NCI-H1436 treated with DMSO at 0.1 percent for 48 hours (cell line): ENCODE results near the gene CD40.
"Not testable (repeated sequence)": the region's sequence is repeated elsewhere in the genome, so short reads cannot be mapped to it uniquely, and the experiment has no call there.

Experiments used
- DNase-seq: peaks from one replicate; lab custom pipeline; 2025; lab: John Stamatoyannopoulos, UW

CD40 gene

DNA sequence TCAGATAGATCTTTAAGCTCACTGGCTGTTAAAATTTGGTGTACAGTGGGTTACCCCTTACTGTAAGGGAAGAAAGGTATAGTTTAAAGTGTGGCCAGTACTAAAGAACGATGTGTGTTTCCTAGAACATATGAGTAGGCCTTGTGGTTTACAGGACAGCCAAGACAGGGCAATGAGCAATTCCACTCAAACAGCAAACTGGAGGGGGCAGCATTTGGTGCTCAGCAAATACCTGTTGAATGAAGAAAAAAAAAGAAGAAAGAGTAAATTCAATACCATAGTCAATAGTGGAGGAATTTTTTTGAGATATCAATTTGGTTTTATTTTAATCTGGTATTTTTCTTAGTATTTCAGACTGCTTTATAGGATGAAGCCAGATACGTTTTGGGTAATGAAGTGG lies 24.6 kb upstream of the CD40 start:
- DNase-seq: no peak

- DNase-seq: no peak
Measured at GRCh38 chr20:46099491-46100287, 18.4 kb upstream of the CD40 start.

- not testable (repeated sequence) for DNase-seq
Measured at GRCh38 chr20:46100444-46100843, 17.7 kb upstream of the CD40 start.

GRCh38 chr20:46100988-46101387 lies 17.1 kb upstream of the CD40 start:
- DNase-seq: no peak

DNA sequence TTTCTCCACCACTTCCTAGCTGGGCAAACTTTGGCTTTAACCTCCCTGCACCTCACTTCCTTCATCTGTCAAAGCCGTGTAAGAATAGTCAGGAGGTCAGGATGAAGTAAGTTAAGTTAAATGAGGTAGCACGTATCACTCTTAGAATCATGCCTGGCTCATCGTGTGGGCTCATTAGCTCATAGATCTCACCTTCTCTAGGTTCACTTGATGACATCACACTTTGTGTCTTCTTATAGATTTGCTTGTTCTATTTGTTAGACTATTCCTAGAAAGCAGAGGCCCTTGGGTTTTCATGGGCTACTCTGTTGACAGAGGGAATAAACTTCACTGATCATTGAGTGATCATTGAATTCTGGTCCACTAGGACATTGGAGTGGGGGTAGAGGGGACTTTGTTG lies 16.2 kb upstream of the CD40 start:
- DNase-seq: no peak

DNA sequence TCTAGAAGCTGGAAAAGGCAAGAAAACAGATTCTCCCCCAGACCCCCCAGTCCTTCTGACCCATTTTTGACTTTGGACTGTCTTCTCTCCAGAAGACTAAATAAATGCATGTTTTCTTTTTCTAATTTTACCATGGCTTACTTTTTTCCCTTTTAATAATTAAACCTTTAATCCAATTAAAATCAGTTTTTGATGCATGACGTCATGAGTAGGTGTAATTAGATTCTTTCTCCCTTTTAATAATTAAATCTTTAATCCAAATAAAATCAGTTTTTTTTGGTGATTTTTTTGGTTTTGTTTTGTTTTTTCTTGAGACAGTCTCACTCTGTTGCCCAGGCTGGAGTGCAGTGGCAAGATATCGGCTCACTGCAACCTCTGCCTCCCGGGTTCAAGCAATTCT lies 15.2 kb upstream of the CD40 start:
- DNase-seq: no peak

DNA sequence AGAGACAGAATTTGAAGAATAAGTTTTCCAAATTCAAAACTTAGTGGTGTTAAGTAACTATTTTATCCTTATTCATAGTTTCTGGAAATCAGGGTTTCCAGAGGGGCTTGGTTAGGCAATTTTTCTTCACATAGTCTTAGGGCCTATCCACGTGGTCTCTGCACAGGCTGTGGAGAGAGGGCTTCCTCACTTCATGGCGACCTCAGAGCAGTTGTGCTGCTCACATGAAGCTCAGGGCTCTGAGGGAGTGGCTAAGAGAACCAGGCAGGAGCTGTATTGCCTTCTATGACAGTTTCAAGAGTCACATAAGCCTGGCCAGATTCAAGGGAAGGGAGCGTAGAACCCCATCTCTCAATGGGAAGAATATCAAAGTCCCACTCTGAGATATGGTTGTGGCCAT lies 13.9 kb upstream of the CD40 start:
- no peak for DNase-seq

DNA sequence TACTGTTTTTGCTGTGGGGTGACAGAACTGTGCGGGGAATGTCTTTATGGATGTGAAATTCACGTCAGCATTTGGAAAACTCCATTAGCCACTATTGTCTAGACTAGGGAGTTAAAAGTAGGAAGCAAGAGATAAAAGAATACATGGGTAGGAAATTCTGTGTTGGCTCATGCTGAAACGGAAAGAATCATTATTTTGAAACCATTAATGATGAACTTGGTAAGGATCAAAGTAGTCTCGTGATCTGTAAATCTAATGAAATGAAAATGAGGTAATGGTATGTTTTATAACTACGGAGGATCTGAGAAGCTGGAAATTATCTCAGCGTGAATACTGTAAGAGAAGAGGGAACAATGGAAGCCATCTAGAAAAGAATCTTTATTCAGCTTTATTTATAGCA lies 11.1 kb upstream of the CD40 start:
- DNase-seq: no peak

DNA sequence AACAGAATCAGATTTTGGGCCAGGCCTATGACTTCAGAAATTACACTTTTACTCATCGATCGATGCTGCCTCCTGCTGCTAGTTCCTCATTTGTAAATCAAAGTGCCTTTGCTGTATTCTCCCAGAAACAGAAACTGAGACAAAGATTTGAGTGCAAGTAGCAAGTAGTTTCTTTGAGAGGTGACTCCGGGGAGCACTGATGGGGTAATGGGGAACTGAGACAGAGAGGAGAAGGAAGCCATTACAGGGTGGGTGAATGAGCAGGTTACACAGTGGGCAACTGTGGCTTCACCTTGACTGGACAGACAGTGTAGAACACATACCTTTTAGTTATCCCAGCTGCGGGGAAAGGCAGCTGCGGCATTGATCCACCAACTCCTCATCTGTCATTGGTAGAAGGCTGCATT lies 9.7 kb upstream of the CD40 start:
- no peak for DNase-seq

GRCh38 chr20:46108976-46109375 lies 9.1 kb upstream of the CD40 start:
- no peak for DNase-seq

DNA sequence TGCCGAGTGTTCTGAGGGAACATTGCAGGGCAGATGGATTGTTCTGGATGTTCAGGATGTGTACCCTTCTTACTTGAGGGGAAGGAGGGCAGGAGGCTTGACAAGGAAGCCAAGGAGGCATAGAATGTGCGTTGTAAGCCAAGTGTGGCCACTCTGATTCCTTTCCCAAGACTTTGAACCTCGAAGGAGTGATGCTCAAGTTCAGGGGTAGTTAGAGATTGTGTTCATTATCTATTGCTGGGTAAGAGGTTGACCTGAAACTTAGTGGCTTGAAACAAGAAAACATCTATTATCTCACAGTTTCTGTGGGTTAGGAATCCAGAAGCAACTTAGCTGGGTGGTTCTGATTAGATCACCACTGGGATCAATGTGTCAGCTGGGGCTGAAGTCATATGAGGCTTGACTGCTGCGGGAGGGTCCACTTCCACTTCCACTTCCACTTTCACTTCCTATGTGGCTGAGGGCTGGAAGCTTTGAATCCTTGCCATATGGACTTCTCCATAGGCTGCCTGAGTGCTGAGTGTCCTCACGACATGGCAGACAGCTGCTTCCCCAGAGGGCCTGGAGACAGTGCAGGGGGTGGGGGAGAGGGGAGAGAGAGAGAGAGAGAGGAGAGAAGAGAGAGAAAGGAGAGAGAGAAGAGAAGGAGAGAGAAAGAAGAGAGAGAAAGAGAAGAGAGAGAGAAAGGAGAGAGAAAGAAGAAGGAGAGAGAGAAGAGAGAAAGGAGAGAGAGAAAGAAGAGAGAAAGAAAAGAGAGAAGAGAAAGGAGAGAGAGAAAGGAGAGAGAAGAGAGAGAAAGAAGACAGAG lies 6.9 kb upstream of the CD40 start:
- no peak for DNase-seq

GRCh38 chr20:46111836-46112212 lies 6.3 kb upstream of the CD40 start:
- DNase-seq: no peak

DNA sequence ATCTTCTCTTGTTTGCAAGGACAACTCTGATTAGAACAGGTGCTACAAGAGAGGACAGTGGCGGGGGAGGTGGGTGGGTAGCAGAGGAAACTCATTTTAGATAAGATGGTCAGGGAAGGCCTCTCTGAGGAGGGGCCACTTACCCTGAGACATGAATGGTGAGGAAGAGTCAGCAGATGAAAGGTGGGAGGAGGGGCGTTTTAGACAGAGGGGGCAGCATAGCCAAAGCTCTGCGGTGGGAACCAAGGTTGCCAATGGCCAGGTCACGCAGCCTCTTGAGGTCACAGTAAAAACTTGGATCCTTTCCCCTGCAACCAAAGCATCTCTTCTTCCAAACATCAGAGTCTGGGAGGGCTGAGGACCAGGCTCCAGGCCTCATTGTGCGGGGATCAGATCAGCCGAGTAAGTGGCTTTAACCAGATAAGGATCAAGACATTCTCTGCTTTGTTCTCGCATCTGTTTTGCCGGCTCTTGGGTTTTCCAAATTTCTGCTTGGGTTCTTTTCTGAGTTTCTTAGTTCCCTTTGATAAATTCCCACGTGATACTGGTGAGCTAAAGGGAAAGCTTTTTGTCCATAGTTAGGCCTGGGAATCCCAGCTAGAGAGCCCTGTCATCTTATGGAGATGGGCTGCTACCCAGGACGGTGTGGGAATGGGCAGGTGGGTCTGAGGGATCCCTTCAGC lies 5.5 kb upstream of the CD40 start:
- no peak for DNase-seq

DNA sequence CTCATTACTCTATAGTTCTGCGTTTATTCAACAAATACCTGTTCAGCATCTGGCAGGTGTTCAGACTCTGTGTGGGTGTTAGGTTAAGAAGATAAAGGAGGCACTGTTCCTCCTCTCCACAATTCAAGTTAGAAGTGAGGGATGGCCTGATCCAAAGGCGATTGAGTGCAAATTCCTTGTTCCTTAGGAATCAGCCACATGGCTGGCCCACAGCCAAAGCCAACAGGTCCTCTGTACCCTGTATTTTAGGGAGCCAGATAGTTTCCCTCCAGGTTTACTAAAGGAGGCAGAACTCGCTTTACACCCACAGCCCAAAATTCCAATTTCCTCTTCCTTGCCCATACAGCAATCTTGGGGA lies 5.0 kb upstream of the CD40 start:
- no peak for DNase-seq

GRCh38 chr20:46114449-46114848 lies 3.7 kb upstream of the CD40 start:
- DNase-seq: no peak

GRCh38 chr20:46118481-46119020 lies 437 bp downstream of the CD40 start:
- DNase-seq: no peak

DNA sequence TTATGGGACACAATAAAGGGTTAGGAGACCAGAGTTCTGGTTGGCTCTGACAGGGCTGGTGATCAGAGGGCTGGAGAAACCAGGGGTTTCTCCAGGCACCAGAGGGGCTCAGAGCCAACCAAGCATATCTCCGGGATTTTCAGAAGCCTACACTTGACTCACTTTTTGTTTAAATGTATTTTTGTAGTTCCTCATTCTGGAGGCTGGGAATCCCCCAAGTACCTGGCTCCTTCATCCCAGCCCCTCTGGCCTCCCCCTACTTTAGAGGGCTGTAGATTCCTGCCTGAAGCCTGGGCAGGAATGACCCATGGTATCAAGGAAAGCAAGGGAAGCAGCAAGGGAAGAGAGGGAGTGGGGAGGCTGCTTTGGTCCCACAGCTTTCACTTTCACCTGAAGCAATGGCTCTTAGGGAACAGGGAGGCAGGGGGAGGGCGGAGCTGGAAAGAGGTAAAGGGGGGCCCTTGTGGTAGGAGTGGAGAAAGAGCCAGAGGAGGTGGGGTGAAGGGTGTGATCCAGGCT lies 973 bp downstream of the CD40 start:
- no peak for DNase-seq

- DNase-seq: no peak
Measured at GRCh38 chr20:46119547-46119946, 1.4 kb downstream of the CD40 start.

GRCh38 chr20:46120136-46120535 lies 2.0 kb downstream of the CD40 start:
- no peak for DNase-seq

DNA sequence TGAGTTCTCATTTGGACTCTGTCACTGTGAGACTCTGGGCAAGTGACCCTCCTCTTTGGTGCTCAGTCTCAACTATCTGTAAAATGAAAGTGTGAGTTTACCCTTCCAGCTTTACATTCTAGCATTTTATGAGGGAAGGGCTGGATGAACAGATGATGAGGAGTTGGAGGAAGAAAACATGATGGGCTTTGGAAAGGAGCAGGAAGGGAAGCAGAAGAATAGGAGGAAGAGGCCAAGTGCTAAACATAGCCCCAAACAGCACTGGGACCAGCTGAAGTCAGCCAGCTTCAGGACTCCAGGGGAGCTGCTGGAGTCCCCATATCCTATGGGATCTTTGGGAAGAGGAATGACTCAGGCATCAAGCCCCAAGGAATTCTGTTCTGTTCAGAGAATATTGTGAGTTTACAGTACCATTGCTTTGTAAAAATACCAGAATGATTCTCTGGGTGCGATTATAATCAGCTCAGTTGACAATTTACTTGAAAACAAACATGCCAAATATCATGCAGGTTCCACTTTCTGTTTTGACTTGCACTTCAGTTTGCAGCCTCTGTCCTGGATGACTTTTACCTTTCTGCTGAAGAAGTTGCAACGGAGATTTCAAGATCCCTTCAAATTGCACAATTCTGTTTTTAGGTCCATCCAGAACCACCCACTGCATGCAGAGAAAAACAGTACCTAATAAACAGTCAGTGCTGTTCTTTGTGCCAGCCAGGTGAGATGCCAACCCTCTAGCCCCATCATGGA lies 3.2 kb downstream of the CD40 start:
- DNase-seq: no peak

- no peak for DNase-seq
Measured at GRCh38 chr20:46122071-46122470, 4.0 kb downstream of the CD40 start.
